ENCODE measurements around the gene SRP68.

The SRP68 gene

DNA sequence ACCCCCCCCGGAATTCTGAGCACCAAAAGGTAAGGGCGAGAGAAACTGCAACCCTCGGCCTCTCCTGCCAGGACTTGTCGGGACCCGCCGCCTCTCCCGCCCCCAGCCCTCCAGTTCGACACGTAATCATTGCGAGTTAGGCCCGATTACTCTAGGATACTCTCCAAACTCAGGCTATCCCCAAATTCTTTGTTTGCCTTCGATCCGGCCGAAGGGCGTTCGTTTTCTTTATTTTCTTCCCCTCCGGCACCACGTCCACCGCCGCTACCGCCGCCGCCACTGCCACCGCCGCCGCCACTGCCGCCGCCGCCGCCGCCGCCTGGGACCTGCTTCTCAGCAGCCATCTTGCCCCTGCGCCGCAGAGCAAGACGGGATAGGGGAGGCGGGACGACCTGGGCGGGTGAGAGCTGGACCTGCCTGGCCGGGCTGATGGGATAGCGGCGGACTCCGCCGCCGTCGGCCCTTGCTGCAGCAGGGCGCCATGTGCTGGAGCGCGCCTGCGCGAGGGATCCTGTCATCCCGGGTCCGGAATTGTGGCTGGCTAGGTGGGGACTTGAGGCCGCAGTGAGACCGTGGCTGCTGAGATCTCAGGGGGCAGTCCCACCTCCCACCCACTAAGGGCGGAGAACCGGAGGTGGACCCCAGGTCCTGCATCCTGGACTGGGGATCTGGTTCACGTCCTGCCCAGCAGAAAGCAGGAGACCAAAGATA lies at the start of gene SRP68:
SRP68 (minus strand) TSS at position 370 of the 711 bp plus-strand sequence; CDS start at position 344, 26 bp downstream.
- DNase-seq (ENCODE audit: low read depth, low spot score), result peak; percentile 98

DNA sequence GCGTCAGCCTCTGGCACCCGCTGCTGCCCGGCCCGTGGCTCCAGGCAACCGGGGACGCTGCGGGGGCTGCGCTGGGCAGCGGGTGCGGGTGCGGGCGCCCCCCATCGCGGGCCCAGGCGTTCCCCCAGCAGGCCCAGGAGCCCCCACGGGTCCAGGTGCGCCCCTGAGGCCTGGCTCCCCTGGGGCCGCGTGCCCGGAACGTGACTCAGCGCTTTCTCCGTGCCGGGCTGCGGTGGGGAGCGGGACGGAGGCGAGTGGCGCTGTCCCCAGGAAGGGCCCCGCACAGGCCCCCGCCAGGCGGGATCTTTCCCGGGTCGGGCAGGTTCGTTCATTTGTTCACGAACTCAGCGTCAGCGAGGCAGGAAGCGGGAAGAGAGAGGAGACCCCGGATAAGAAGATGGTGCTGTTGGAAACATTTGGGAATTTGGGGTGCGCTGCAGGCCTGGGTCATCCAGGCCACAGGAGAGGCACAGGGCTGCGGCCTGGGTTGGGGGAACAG lies 49.7 kb upstream of the SRP68 start:
- DNase-seq (ENCODE audit: low read depth, low spot score), result peak; percentile 47

DNA sequence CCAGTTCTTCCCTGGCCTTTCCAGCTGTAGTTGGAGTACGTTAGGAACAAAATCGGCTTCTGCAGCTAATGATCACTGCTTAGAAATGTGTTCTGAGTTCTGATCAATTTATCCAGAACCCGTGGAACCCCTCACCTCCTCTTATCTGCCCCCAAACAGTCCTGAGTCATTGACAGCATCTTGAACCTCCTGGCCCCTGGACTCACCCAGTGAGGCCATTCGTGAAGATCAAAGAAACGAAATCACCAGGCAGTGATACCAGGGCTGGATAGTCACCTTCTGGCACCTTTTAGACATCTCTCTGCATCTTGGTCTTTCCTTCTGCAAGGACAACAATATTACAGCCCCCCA lies 48.3 kb upstream of the SRP68 start:
- no peak for DNase-seq (ENCODE audit: low read depth, low spot score)

- no peak for DNase-seq (ENCODE audit: low read depth, low spot score)
These were observed 47.4 kb upstream of the SRP68 start for GRCh38 chr17:76119409-76120371.

DNA sequence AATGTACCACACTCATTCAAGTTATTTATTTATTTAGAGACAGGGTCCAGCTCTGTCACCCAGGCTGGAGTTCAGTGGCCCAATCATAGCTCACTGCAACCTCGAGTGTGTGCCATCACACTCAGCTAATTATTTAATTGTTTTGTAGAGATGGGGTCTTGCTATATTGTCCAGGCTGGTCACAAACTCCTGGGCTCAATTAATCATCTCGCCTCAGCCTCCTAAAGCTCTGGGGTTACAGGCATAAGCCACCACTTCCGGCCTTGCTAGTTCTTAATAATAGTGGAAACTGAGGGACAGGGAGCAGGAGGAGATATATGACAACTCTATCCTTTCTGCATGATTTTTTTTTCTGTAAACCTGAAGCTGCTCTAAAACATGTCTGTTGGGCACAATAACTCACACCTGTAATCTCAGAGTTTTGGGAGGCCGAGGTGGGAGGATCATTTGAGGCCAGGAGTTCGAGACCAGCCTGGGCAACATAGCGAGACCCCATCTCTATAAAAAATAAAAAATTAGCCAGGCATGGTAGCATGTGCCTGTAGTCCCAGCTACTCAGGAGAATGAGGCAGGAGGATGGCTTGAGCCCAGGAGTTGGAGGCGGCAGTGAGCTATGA lies 42.9 kb upstream of the SRP68 start:
- DNase-seq (ENCODE audit: low read depth, low spot score), result no peak

DNA sequence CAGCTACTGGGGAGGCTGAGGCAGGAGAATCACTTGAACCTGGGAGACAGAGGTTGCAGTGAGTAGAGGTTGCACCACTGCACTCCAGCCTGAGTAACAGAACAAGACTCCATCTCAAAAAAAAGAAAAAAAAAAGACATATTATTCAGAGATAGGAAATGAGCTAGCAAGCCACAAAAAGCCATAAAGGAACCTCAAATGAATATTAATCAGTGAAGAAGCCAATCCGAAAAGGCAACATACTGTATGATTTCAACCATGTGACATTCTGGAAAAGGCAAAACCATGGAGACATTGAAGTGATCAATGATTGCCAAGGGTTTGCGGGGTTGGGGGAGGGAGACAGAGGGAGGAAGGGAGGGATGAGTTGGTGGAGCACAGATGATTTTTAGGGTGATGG lies 39.6 kb upstream of the SRP68 start:
- no peak for DNase-seq (ENCODE audit: low read depth, low spot score)

DNA sequence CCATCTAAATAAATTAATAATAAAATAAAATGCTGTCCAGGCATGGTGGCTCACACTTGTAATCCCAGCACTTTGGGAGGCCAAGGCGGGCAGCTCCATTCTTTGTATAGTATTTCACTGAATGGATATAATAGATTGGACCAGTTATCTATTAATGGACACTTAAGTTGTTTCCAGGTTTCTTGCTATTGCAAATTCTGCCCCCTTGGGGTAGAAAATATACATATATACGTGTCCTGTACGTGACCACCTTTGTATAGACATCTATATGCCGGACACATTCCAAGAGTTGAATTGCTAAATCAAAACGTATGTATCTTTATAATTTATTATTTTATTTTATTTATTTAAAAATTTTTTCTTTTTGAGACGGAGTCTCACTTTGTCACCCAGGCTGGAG lies 35.2 kb upstream of the SRP68 start:
- no peak for DNase-seq (ENCODE audit: low read depth, low spot score)

GRCh38 chr17:76106703-76107102 lies 34.4 kb upstream of the SRP68 start:
- no peak for DNase-seq (ENCODE audit: low read depth, low spot score)

- no peak for DNase-seq (ENCODE audit: low read depth, low spot score)
These were observed 32.5 kb upstream of the SRP68 start for GRCh38 chr17:76104896-76105231.

DNA sequence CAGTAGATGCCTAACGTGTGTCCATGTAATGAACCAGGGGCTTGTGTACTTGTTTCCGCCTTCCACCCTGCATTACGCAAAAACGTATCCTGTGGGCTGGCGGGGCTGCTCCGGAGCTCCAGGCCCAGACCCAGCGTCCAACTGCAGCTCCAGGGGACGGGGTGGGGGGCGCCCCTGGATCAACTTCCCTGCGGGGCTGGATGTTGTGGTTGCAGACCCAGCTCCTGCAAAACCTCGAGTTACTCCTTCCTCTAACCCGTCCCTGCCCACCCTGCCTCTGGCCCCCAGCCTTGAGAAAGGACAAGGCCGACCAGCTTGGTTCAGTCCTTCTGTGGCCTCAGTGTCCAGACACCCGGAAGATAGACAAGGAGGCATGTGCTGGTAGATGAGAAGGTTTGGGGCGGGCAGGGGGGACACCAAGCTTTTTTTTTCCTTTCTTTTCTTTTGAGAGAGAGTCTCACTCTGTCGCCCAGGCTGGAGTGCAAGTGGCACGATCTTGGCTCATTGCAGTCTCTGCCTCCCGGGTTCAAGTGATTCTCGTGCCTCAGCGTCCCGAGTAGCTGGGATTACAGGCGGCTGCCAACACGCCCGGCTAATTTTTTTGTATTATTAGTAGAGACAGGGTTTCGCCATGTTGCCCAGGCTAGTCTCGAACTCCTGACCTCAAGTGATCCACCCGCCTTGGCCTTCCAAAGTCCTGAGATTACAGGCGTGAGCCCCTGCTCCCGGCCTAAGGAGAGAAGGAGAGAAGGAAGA lies 32.0 kb upstream of the SRP68 start:
- DNase-seq (ENCODE audit: low read depth, low spot score), result no peak

GRCh38 chr17:76103274-76104139 lies 31.2 kb upstream of the SRP68 start, which contains the start of gene EXOC7:
TSS of gene EXOC7 (minus strand) at chr17:76103787. CDS start at chr17:76103692, 95 bp downstream.
- peak; percentile 98 for DNase-seq (ENCODE audit: low read depth, low spot score)

GRCh38 chr17:76102944-76103273 lies 30.6 kb upstream of the SRP68 start:
- DNase-seq (ENCODE audit: low read depth, low spot score), result no peak

DNA sequence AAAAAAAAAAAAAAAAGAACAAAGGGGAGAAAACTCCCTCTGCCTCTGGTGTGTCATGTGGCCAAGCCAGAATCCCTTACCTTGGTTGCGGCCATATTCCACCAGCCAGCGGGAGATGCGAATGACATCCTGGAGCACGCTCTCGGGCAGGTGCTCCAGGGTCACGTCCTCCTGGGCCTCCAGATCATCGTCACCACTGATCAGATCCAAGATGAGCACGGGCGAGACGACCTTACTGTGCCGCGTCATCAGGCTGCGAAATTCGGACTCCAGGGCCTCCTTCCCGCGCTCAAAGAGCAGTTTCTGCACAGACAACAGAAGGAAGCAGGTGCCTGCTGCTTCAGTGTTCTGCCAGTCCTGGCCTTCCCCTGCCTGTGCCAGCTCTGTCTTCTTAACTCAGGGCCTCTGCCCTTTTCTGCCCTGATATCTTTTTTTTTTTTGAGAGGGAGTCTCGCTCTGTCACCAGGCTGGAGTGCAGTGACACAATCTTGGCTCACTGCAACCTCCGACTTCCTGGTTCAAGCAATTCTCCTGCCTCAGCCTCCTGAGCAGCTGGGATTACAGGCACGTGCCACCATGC lies 25.5 kb upstream of the SRP68 start:
- DNase-seq (ENCODE audit: low read depth, low spot score), result no peak

- DNase-seq (ENCODE audit: low read depth, low spot score), result no peak
These were observed 23.6 kb upstream of the SRP68 start for GRCh38 chr17:76095943-76096342.

DNA sequence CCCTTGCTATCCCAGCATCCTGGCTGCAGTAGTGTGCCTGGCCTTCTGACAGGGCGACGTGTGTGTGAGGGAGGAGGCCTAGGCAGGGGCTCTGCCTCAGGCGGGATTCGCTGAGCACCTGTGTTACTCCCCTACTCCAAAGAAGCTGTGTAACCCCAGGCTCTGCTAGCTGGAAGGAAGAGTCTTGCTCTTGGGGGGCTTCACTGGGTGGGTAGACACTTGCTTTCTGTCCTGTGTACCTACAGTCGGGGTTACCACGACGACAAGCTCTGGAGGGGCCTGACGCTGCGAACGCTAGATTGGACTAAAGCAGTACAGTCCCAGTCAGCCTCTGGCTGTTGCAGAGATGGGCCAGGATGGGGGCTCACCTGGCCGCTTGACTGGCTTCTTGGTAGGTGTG lies 21.7 kb upstream of the SRP68 start:
- no peak for DNase-seq (ENCODE audit: low read depth, low spot score)

DNA sequence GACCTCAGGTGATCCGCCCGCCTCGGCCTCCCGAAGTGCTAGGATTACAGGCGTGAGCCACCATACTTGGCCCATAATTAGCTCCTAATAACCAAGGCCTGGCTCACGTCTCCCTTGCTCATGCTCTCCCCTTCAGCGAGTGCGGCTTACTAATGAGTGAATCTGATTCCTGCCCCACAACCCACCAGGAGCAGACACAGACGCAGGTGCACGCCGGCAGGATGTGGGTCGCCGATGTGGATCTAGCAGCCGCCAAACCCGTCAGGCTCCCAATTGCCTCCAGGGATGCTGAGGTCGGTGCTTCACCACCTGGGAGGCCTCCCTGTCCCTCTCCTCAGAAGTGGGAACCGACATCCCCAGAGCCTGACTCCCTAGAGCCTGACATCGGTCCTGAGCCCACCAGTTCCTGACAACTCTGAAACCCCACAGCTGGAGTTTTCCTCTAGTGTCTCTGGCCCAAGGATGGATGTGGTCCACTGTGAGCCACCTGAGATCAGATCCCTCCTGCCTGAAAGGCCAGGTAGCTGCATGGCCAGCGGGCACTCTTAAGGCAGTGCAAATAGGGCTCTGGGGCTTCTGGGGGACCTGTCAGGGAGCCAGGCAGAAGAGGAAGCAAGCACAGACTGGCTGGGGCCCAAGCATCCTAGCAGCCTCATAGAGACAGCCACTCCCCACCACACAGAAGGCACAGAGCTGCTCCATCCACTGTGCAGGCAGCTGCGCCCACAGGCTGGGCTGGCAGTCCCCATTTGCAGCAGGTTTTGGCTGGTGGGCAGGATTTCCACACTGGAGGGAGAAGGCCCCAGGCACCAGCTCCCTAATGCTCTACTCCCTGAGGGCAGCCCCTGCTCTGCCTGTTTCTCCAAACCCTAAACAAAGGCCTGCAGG lies 20.5 kb upstream of the SRP68 start:
- no peak for DNase-seq (ENCODE audit: low read depth, low spot score)

DNA sequence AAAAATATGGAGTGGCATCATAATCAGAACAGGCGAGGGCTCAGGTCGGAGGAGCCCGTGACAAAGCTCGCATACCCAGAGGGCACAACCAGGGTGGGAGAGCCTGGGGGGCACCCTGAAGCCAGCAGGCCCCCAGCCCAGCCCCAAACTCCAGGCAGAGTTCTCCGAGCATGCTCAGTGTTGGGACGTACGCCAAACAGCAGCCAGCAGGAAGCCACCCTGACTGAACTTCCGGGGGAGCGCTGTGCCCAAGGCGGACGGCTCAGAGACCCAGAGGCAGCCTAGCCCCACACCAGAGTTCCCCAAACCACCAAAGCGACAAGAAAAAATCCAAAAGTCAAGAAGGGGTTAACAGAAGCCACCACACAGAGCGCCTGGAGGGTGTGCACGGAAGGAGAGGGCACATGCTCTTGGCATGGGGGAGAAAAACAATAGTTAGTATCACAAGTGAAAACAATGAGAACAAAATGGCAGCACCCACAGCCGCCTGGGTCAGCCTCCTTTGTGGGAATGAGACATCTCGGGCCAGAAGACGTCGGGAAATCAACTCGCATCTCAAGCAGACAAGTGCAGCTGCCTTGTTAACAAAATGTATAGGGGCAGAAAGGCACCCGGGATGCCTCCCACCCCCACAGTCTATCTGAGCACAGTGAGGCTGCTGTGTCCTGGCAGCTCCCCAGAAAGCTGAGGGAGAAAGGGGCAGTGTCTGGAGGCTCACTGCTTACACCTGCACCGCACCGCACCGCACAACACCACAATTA lies 19.4 kb upstream of the SRP68 start:
- DNase-seq (ENCODE audit: low read depth, low spot score), result no peak

- no peak for DNase-seq (ENCODE audit: low read depth, low spot score)
These were observed 18.3 kb upstream of the SRP68 start for GRCh38 chr17:76090517-76091129.

All from astrocyte of the hippocampus (primary cell).